IPS-15b (cell line): ENCODE measurements around the gene MALSU1.

Experiments used
- H3K27me3 ChIP-seq: one replicate; pipeline ENCODE4 v1.6.1; 2013; ENCODE audit warnings: low read length; ENCODE audit not compliant: control insufficient read depth, insufficient read depth
- H3K36me3 ChIP-seq: one replicate; pipeline ENCODE4 v1.6.1; 2013; ENCODE audit warnings: low read length; ENCODE audit not compliant: control insufficient read depth, insufficient read depth
- H3K4me1 ChIP-seq: one replicate; pipeline ENCODE4 v1.6.1; 2013; ENCODE audit warnings: mild to moderate bottlenecking, low read length; ENCODE audit not compliant: control insufficient read depth, insufficient read depth
- H3K4me3 ChIP-seq: one replicate; pipeline ENCODE4 v1.5.1; 2013; ENCODE audit warnings: low read depth, low read length
- H3K9ac ChIP-seq: one replicate; pipeline ENCODE4 v1.6.1; 2013; ENCODE audit warnings: low read depth, mild to moderate bottlenecking, low read length
- H3K9me3 ChIP-seq: one replicate; pipeline ENCODE4 v1.6.1; 2013; ENCODE audit warnings: mild to moderate bottlenecking, low read length; ENCODE audit not compliant: control insufficient read depth, insufficient read depth

Gene MALSU1

DNA sequence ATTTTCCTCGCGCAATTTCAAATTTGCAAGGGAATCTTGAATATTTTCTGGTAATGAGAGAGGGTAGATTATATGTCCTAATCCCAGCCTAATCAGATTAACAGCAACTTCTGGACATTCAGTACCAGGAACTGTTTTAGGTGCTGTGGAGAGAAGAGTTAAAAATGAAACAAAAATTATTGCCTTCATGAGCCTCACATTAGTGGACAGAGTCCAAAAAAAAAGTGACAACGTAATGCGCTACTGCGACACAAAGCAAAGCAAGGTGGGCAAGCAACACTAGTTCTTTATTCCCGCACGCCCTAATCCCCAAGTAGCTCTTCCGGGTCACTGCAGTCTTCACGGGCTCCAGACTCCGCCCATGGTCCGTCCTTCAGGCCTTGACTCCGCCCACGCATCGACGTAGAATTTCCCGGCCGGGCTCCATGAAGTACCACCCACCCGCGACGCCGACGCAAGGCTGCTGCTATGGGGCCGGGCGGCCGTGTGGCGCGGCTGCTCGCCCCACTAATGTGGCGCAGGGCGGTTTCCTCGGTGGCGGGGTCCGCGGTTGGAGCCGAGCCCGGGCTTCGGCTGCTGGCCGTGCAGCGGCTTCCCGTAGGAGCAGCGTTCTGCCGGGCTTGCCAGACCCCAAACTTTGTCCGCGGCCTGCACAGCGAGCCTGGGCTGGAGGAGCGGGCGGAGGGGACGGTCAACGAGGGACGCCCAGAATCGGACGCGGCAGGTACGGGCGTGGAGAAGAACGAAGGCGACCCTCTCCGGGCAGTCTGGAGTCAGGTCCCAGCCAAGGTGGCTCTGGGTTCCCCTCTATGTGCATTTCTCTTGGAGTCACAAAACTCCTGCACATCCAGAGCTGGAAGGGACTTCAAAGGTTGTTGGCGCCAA is at the start of gene MALSU1:
TSS of gene MALSU1 (plus strand) at position 455 of the 885 bp plus-strand sequence. CDS start at position 469, 14 bp downstream.
- Histone ChIP-seq H3K9ac (peak within 1 kb of the TSS; percentile 90), H3K27me3 (no peaks in the 10 kb centered on the region), H3K36me3 (peaks cover 8% of the 10 kb centered on the region), H3K4me1 (no peaks in the 10 kb centered on the region), H3K9me3 (no peaks in the 10 kb centered on the region), H3K4me3 (peak within 1 kb of the TSS; percentile 96)

- H3K4me1 ChIP-seq, result peaks cover 12% of the 10 kb centered on the region
- H3K9me3 ChIP-seq, result no peaks in the 10 kb centered on the region
- peaks cover 25% of the 10 kb centered on the region for H3K27me3 ChIP-seq
- no peak overlapping the region for H3K4me3 ChIP-seq
- H3K36me3 ChIP-seq, result no peaks in the 10 kb centered on the region
- H3K9ac ChIP-seq, result no peak overlapping the region
Measured at GRCh38 chr7:23249486-23249885, 49.7 kb upstream of the MALSU1 start.

GRCh38 chr7:23254051-23254681 is 45.0 kb upstream of the MALSU1 start:
- no peaks in the 10 kb centered on the region for H3K9me3 ChIP-seq
- H3K4me1 ChIP-seq, result no peaks in the 10 kb centered on the region
- H3K36me3 ChIP-seq, result no peaks in the 10 kb centered on the region
- no peak overlapping the region for H3K4me3 ChIP-seq
- no peak overlapping the region for H3K9ac ChIP-seq
- H3K27me3 ChIP-seq, result no peaks in the 10 kb centered on the region

DNA sequence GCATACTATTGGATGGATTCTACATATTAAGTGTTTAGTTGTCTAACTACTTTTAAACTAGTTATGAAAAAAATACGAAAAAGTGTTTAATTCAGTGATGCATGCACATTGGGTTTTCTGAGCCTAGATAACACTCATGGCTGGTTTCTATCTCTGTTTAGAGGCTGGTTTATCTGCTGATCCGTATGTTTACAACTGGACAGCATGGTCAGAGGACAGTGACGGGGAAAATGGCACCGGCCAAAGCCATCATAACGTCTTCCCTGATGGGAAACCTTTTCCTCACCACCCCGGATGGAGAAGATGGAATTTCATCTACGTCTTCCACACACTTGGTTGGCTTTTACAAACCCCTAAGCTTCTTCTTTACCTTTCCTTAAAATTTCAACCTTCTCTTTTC is 42.4 kb upstream of the MALSU1 start:
- Histone ChIP-seq H3K9ac (no peak overlapping the region), H3K27me3 (no peaks in the 10 kb centered on the region), H3K9me3 (no peaks in the 10 kb centered on the region), H3K36me3 (no peaks in the 10 kb centered on the region), H3K4me3 (no peak overlapping the region), H3K4me1 (no peaks in the 10 kb centered on the region)

DNA sequence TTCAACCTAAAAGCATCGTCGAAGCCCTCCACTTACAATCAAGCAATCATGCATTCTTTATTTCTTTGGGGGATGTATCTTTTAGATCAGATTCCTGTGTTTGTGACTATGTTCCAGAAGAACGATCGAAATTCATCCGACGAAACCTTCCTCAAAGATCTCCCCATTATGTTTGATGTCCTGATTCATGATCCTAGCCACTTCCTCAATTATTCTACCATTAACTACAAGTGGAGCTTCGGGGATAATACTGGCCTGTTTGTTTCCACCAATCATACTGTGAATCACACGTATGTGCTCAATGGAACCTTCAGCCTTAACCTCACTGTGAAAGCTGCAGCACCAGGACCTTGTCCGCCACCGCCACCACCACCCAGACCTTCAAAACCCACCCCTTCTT is 38.8 kb upstream of the MALSU1 start:
- no peaks in the 10 kb centered on the region for H3K9me3 ChIP-seq
- no peak overlapping the region for H3K4me3 ChIP-seq
- no peak overlapping the region for H3K9ac ChIP-seq
- H3K27me3 ChIP-seq, result no peaks in the 10 kb centered on the region
- no peaks in the 10 kb centered on the region for H3K4me1 ChIP-seq
- H3K36me3 ChIP-seq, result no peaks in the 10 kb centered on the region

GRCh38 chr7:23261843-23262452 is 37.2 kb upstream of the MALSU1 start:
- Histone ChIP-seq H3K4me3 (no peak overlapping the region), H3K9ac (no peak overlapping the region), H3K4me1 (no peaks in the 10 kb centered on the region), H3K36me3 (no peaks in the 10 kb centered on the region), H3K9me3 (no peaks in the 10 kb centered on the region), H3K27me3 (no peaks in the 10 kb centered on the region)

- Histone ChIP-seq H3K4me1 (no peaks in the 10 kb centered on the region), H3K27me3 (no peaks in the 10 kb centered on the region), H3K4me3 (no peak overlapping the region), H3K9ac (no peak overlapping the region), H3K36me3 (no peaks in the 10 kb centered on the region), H3K9me3 (no peaks in the 10 kb centered on the region)
Measured at GRCh38 chr7:23264916-23265458, 34.2 kb upstream of the MALSU1 start.

GRCh38 chr7:23266918-23267317 is 32.2 kb upstream of the MALSU1 start:
- Histone ChIP-seq H3K4me3 (no peak overlapping the region), H3K36me3 (no peaks in the 10 kb centered on the region), H3K27me3 (no peaks in the 10 kb centered on the region), H3K9ac (no peak overlapping the region), H3K4me1 (peaks cover 6% of the 10 kb centered on the region), H3K9me3 (no peaks in the 10 kb centered on the region)

DNA sequence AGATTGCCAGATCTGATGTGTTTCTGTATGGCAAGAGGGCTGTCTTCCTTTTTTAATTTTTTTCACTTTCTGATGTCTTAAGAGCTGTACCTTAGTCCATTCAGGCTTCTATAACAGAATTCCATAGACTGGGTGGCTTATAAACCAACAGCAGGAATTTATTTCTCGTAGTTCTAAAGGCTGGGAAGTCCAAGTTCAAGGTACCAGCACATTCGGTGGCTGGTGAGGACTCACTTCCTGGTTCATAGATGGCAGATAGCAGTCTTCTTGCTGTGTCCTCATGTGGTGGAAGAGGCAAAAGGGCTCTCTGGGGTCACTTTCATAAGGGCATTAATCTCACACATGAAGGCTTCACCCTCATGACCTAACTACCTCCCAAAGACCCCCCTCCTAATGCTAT is 31.8 kb upstream of the MALSU1 start:
- Histone ChIP-seq H3K27me3 (no peaks in the 10 kb centered on the region), H3K9ac (no peak overlapping the region), H3K36me3 (no peaks in the 10 kb centered on the region), H3K4me1 (peaks cover 6% of the 10 kb centered on the region), H3K9me3 (no peaks in the 10 kb centered on the region), H3K4me3 (no peak overlapping the region)

- Histone ChIP-seq H3K27me3 (no peaks in the 10 kb centered on the region), H3K9me3 (no peaks in the 10 kb centered on the region), H3K4me1 (peaks cover 6% of the 10 kb centered on the region), H3K36me3 (no peaks in the 10 kb centered on the region), H3K4me3 (no peak overlapping the region), H3K9ac (no peak overlapping the region)
Measured at GRCh38 chr7:23268167-23268566, 31.0 kb upstream of the MALSU1 start.

DNA sequence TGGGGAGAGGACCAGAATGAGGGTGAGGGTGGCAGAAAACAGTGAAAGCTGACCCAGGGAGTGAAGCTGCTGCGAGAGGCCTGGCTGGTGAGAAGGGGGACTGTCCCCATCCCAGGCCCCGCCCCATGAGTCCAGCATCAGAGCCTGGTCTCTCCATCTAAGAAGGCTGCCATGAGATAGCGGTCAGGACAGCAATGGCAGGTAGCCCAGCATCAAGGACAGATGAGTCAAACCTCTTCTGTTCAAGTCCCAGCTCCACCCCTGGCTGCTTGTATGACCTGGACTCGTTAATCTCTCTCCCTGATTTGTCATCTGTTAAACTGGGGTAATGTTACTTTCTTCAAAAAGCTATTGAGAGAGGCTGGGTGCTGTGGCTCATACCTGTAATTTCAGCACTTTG is 30.4 kb upstream of the MALSU1 start:
- Histone ChIP-seq H3K9ac (no peak overlapping the region), H3K4me1 (peaks cover 9% of the 10 kb centered on the region), H3K36me3 (no peaks in the 10 kb centered on the region), H3K9me3 (no peaks in the 10 kb centered on the region), H3K27me3 (no peaks in the 10 kb centered on the region), H3K4me3 (no peak overlapping the region)
